OCI-LY7 (cell line): ENCODE data around the gene CD6. TPM values are rescaled to one million over a fixed set of nuclear protein-coding genes. Genes with fewer than 3 reads are reported as not detected.

Source experiments
- BruUV-seq: library from RNA; stranded (reverse); fragments of 400-500 nt; replicated peaks from 2 replicates; lab custom pipeline; 2021; lab: Mats Ljungman, UMichigan
- CTCF ChIA-PET: fragments of 300-600 bp; sonication (Branson Sonifier 250); formaldehyde crosslinking; loops from one replicate; lab custom pipeline; 2022; ENCODE audit warnings: antibody characterized with exemption; ENCODE audit not compliant: unreplicated experiment; lab: Charles Lee
- POLR2A ChIA-PET: fragments of 300-600 bp; sonication (Branson Sonifier 250); formaldehyde crosslinking; loops from one replicate; lab custom pipeline; 2022; ENCODE audit warnings: antibody characterized with exemption; lab: Charles Lee
- DNase-seq: peaks from one replicate; pipeline ENCODE4 v3.0.0-alpha.2; 2015; ENCODE audit warnings: low spot score
- H2AFZ ChIP-seq: fragments of 200-600 bp; sonication (generic), shearing (Covaris generic); 2 replicates; pipeline ENCODE4 v1.6.1; 2014; ENCODE audit warnings: mild to moderate bottlenecking, antibody characterized with exemption, low read length, moderate library complexity
- H3K27ac ChIP-seq: fragments of 200-600 bp; sonication (generic); 2 replicates; pipeline ENCODE4 v1.5.1; 2014; ENCODE audit warnings: mixed run types, low read depth, mild to moderate bottlenecking, moderate library complexity, low read length, inconsistent platforms; ENCODE audit not compliant: poor library complexity, severe bottlenecking
- H3K36me3 ChIP-seq: fragments of 200-600 bp; sonication (generic); 2 replicates; pipeline ENCODE4 v1.6.1; 2014; ENCODE audit warnings: mild to moderate bottlenecking, antibody characterized with exemption, low read length, moderate library complexity, mixed read lengths; ENCODE audit not compliant: insufficient read depth
- H3K4me1 ChIP-seq: fragments of 200-600 bp; sonication (generic); 2 replicates; pipeline ENCODE4 v1.5.1; 2014; ENCODE audit warnings: mild to moderate bottlenecking, low read length; ENCODE audit not compliant: insufficient read depth, poor library complexity, severe bottlenecking
- H3K4me2 ChIP-seq: fragments of 200-600 bp; sonication (generic); 2 replicates; pipeline ENCODE4 v1.6.1; 2014; ENCODE audit warnings: mild to moderate bottlenecking, low read length
- H3K4me3 ChIP-seq: fragments of 200-600 bp; sonication (generic); 2 replicates; pipeline ENCODE4 v1.5.1; 2014; ENCODE audit warnings: mild to moderate bottlenecking, low read depth, low read length; ENCODE audit not compliant: poor library complexity, severe bottlenecking
- H3K79me2 ChIP-seq: fragments of 200-600 bp; sonication (generic); 2 replicates; pipeline ENCODE4 v1.6.1; 2016; ENCODE audit warnings: low read depth, mild to moderate bottlenecking, low read length, moderate library complexity, mixed read lengths; ENCODE audit not compliant: insufficient read depth
- H3K9me2 ChIP-seq: fragments of 200-600 bp; sonication (generic); 2 replicates; pipeline ENCODE4 v1.6.1; 2016; ENCODE audit warnings: mild to moderate bottlenecking, low read length, mixed read lengths; ENCODE audit not compliant: insufficient read depth
- H3K9me3 ChIP-seq: fragments of 200-600 bp; sonication (generic); 2 replicates; pipeline ENCODE4 v1.6.1; 2014; ENCODE audit warnings: mild to moderate bottlenecking, mixed run types, low read length, mixed read lengths
- H4K20me1 ChIP-seq: fragments of 200-600 bp; sonication (generic); 2 replicates; pipeline ENCODE4 v1.6.1; 2014; ENCODE audit warnings: mild to moderate bottlenecking, antibody characterized with exemption, low read length, moderate library complexity, mixed read lengths; ENCODE audit not compliant: insufficient read depth
- EZH2phosphoT487 ChIP-seq: fragments of 200-600 bp; sonication (generic); IDR thresholded peaks from 2 replicates; pipeline ENCODE4 v1.6.1; 2018; ENCODE audit warnings: low read depth, borderline replicate concordance, mild to moderate bottlenecking, mixed run types, antibody characterized with exemption, low read length, moderate library complexity, mixed read lengths
- intact Hi-C: fragments of 100-400 bp; cut with micrococcal nuclease; formaldehyde crosslinking; loops from one replicate; pipeline ENCODE4 v1.10.0; 2022; ENCODE audit not compliant: unreplicated experiment
- total RNA-seq, 2 experiments: library from RNA; depleted of rRNA in 1 of 2; stranded (reverse); fragments of >200 nt in 1 of 2; shearing (Covaris generic) in 1 of 2; gene quantifications; 2 replicates each; pipeline ENCODE4 v1.2.3, GENCODE V29; 2014 to 2022
- TF ChIP-seq, protein P1 (sequence below): fragments of 200-600 bp; sonication (generic); conservative IDR thresholded peaks from 2 replicates; pipeline ENCODE4 v1.5.1; 2014; ENCODE audit warnings: mild to moderate bottlenecking, antibody characterized with exemption, low read length, moderate library complexity, mixed read lengths

Gene CD6
- total RNA-seq, 2 experiments from 2014 or later, result not detected

DNA sequence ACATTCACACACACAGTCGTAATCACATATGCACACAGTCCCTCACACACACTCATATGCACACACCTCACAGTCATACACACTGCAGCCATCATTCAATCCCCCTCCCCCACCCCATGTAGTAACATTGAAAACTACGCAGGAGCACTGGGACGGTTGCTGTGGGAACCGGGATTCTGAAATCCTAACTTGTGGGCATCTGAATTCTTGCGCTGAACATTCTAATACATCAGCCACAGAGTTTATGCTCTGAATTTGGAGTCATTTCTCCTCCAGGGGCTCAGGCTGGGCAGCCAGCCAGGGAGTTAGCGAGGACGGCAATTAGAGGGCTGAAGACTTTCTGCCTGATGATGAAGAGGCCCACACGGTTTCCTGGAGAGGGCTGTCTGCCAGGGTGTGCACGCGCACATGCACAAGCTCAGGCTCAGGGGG, 32.7 kb downstream of the CD6 start:
- CTCF ChIA-PET, result no interaction called here

DNA sequence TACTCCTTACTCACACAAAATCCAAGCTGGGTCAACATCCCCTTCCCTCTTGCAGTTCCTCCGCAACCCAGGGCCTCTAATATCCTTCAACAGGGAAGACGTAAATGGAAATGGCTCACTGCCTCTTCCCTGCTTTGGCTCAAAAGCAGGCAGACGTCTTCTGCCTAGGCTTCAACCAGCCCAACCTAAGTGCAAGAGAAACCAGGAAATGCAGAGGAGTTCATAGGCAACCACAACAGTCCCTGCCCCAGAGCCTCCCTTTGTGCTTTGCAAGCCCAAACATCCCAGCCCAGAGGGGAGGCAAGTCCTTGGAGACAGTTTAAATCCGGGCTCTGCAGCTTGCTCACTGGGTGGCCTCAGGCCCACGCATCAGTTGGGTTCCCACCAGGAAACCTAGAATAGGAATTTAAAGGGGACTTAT, 33.3 kb downstream of the CD6 start:
- no peak for DNase-seq
- BruUV-seq, result no TSS peak
- Histone ChIP-seq H3K4me3 (no peak overlapping the region), H3K9me2 (no peaks in the 10 kb centered on the region), H2AFZ (no peak overlapping the region), H3K27ac (no peak overlapping the region), H3K36me3 (no peaks in the 10 kb centered on the region), H3K4me1 (no peaks in the 10 kb centered on the region), H3K79me2 (no peaks in the 10 kb centered on the region), H4K20me1 (no peaks in the 10 kb centered on the region), H3K4me2 (no peak overlapping the region), H3K9me3 (no peaks in the 10 kb centered on the region)
- TF ChIP-seq, protein P1, sequence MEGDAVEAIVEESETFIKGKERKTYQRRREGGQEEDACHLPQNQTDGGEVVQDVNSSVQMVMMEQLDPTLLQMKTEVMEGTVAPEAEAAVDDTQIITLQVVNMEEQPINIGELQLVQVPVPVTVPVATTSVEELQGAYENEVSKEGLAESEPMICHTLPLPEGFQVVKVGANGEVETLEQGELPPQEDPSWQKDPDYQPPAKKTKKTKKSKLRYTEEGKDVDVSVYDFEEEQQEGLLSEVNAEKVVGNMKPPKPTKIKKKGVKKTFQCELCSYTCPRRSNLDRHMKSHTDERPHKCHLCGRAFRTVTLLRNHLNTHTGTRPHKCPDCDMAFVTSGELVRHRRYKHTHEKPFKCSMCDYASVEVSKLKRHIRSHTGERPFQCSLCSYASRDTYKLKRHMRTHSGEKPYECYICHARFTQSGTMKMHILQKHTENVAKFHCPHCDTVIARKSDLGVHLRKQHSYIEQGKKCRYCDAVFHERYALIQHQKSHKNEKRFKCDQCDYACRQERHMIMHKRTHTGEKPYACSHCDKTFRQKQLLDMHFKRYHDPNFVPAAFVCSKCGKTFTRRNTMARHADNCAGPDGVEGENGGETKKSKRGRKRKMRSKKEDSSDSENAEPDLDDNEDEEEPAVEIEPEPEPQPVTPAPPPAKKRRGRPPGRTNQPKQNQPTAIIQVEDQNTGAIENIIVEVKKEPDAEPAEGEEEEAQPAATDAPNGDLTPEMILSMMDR, result no peak
- TF ChIP-seq EZH2phosphoT487, result no peak
- CTCF ChIA-PET, result no interaction called here
- POLR2A ChIA-PET, result no interaction called here
- intact Hi-C loops, result no loop called here

More for the DNA sequence above, 32.7 kb downstream of the CD6 start:
- H3K9me2 ChIP-seq, result no peaks in the 10 kb centered on the region
- no peaks in the 10 kb centered on the region for H3K4me1 ChIP-seq
- no peaks in the 10 kb centered on the region for H3K36me3 ChIP-seq
- intact Hi-C loops, result no loop called here
- no peaks in the 10 kb centered on the region for H3K9me3 ChIP-seq
- DNase-seq, result no peak
- no peak overlapping the region for H3K4me2 ChIP-seq
- no peak overlapping the region for H2AFZ ChIP-seq
- H3K79me2 ChIP-seq, result no peaks in the 10 kb centered on the region
- no TSS peak for BruUV-seq
- H4K20me1 ChIP-seq, result no peaks in the 10 kb centered on the region
- POLR2A ChIA-PET, result no interaction called here
- no peak for TF ChIP-seq EZH2phosphoT487
- TF ChIP-seq, protein P1, result no peak
- no peak overlapping the region for H3K4me3 ChIP-seq
- no peak overlapping the region for H3K27ac ChIP-seq

DNA sequence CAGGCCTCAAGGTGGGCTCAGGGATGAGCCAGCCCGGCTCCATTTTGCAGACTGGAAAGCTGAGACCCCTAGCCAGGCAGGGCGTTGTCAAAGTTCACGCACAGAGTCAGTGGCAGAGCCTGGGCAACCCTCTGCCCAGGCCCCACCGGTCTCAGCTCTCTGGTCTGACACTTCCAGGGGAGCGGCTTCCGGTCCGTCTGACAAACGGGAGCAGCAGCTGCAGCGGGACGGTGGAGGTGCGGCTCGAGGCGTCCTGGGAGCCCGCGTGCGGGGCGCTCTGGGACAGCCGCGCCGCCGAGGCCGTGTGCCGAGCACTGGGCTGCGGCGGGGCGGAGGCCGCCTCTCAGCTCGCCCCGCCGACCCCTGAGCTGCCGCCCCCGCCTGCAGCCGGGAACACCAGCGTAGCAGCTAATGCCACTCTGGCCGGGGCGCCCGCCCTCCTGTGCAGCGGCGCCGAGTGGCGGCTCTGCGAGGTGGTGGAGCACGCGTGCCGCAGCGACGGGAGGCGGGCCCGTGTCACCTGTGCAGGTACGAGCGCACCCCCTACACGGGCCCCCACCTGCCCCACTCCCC, 36.0 kb downstream of the CD6 start:
- Histone ChIP-seq H3K4me1 (no peaks in the 10 kb centered on the region), H3K36me3 (no peaks in the 10 kb centered on the region), H3K27ac (no peak overlapping the region), H3K9me3 (no peaks in the 10 kb centered on the region), H4K20me1 (no peaks in the 10 kb centered on the region), H3K79me2 (no peaks in the 10 kb centered on the region), H3K9me2 (no peaks in the 10 kb centered on the region), H3K4me3 (no peak overlapping the region), H2AFZ (no peak overlapping the region), H3K4me2 (peak overlapping the region; percentile 24; the same call in 1 of the 2 replicates)
- DNase-seq, result no peak
- intact Hi-C loops, result no loop called here
- TF ChIP-seq EZH2phosphoT487, result no peak
- TF ChIP-seq, protein P1, result no peak
- BruUV-seq, result no TSS peak
- CTCF ChIA-PET, result no interaction called here
- POLR2A ChIA-PET, result no interaction called here
